Measurements from ENCODE around the gene OPTC. TPM values are rescaled to one million over a fixed set of nuclear protein-coding genes. Genes with fewer than 3 reads are reported as not detected.

Gene OPTC
- polyA plus RNA-seq, 2 of the 4 experiments (the other 2 are of a cell fraction), result not detected

DNA sequence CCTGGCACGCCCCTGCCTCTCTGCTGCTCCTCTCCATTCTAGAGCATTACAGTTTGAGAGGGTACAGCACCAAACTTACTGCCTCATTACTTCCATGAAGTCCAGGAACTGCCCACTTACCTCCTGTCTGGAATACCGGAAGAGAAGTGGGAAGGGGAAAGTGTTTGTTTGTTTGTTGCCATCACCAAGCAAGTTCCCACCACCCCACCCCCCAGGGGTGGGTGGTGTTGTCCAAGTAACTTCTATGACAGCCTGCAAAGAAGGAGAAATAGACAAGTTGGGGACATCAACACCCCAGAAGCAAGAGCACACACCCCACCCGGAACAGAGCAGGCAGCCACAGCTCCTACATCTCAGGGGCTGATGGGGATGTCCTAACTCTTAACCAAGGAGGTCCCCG, 18.0 kb downstream of the OPTC start:
- Histone ChIP-seq H3K4me2 (peak overlapping the region; percentile 73), H3K4me1 (peaks cover 52% of the 10 kb centered on the region)
- CTCF ChIA-PET, result interaction anchor here (10.9 kb wide), 1 partner anchor 191 kb away, joined by 343 read pairs; no protein-coding TSS in a partner anchor

DNA sequence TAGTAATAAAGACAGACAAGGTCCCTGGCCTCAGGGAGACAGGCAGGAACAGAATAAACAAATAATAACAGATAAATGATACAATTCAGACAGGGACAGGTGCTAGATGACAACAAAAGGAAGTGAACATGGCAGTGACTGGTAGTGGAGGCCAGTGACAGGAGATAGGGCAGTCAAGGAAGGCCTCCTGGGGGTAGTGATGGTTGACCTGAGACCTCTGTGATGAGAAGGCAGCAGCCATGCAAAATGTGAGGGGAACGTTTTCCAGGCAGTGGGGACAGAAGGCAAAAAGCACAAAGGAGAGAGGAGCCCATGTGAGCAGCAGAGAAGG, 18.5 kb downstream of the OPTC start:
- no peaks in the 10 kb centered on the region for H3K9me3 ChIP-seq
- ChIA-PET POLR2A (no interaction called here), CTCF (interaction anchor here (2.6 kb wide), 1 partner anchor 190 kb away, joined by 17 read pairs; no protein-coding TSS in a partner anchor)
- DNase-seq (ENCODE audit: low read depth in 1 of 2, low spot score in 1 of 2), result no peak
- FAIRE-seq, result no peak
- no peak overlapping the region for H3K4me3 ChIP-seq
- TF ChIP-seq ZSCAN20 (CRISPR knock-in tag; IDR thresholded peaks at IDR 0.05) (no peak), ZFP36 (IDR thresholded peaks at IDR 0.05; ENCODE audit: borderline replicate concordance, partially characterized antibody) (peak; percentile 32)
- peak in 1 of 2 experiments; percentile 43; a peak in 2 of 6 replicates for ATAC-seq
- WGBS (ENCODE audit: missing lambda C conversion rate), result 6% methylated on average over 1 of the region's 1 CpG
- H3K4me1 ChIP-seq, result peaks cover 48% of the 10 kb centered on the region
- peak overlapping the region; percentile 73 for H3K4me2 ChIP-seq
- peak overlapping the region; percentile 86 to 91 for H3K27ac ChIP-seq

More for the DNA sequence above, 18.0 kb downstream of the OPTC start:
- Histone ChIP-seq H3K9me3 (no peaks in the 10 kb centered on the region), H3K27ac (peak overlapping the region; percentile 86 to 91), H3K4me3 (no peak overlapping the region)
- FAIRE-seq (no peak), DNase-seq (ENCODE audit: low read depth in 1 of 2, low spot score in 1 of 2) (no peak), ATAC-seq (no peak)
- TF ChIP-seq CHD4 (IDR thresholded peaks at IDR 0.05; ENCODE audit: borderline replicate concordance), result no peak
- no peak for TF ChIP-seq BHLHE40 (IDR thresholded peaks at IDR 0.05; ENCODE audit: low read depth, low read length)
- TF ChIP-seq TP53 (CRISPR knock-in tag; IDR thresholded peaks at IDR 0.05), result no peak
- TF ChIP-seq MAFK (IDR thresholded peaks at IDR 0.05; ENCODE audit: partially characterized antibody), result no peak
- no peak for TF ChIP-seq ZSCAN20 (CRISPR knock-in tag; IDR thresholded peaks at IDR 0.05)
- TF ChIP-seq, protein P1, sequence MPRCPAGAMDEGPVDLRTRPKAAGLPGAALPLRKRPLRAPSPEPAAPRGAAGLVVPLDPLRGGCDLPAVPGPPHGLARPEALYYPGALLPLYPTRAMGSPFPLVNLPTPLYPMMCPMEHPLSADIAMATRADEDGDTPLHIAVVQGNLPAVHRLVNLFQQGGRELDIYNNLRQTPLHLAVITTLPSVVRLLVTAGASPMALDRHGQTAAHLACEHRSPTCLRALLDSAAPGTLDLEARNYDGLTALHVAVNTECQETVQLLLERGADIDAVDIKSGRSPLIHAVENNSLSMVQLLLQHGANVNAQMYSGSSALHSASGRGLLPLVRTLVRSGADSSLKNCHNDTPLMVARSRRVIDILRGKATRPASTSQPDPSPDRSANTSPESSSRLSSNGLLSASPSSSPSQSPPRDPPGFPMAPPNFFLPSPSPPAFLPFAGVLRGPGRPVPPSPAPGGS (IDR thresholded peaks at IDR 0.05), result no peak
- TF ChIP-seq, protein P2, sequence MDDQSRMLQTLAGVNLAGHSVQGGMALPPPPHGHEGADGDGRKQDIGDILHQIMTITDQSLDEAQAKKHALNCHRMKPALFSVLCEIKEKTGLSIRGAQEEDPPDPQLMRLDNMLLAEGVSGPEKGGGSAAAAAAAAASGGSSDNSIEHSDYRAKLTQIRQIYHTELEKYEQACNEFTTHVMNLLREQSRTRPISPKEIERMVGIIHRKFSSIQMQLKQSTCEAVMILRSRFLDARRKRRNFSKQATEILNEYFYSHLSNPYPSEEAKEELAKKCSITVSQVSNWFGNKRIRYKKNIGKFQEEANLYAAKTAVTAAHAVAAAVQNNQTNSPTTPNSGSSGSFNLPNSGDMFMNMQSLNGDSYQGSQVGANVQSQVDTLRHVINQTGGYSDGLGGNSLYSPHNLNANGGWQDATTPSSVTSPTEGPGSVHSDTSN (IDR thresholded peaks at IDR 0.05), result no peak
- TF ChIP-seq GATA3 (IDR thresholded peaks at IDR 0.05; ENCODE audit: borderline replicate concordance), result no peak
- TF ChIP-seq MYC (IDR thresholded peaks at IDR 0.05; ENCODE audit: borderline replicate concordance, low read length), result no peak
- no peak for TF ChIP-seq NFE2L2 (conservative IDR thresholded peaks at IDR 0.05; ENCODE audit: low read length)
- TF ChIP-seq, protein P3, sequence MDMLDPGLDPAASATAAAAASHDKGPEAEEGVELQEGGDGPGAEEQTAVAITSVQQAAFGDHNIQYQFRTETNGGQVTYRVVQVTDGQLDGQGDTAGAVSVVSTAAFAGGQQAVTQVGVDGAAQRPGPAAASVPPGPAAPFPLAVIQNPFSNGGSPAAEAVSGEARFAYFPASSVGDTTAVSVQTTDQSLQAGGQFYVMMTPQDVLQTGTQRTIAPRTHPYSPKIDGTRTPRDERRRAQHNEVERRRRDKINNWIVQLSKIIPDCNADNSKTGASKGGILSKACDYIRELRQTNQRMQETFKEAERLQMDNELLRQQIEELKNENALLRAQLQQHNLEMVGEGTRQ (IDR thresholded peaks at IDR 0.05), result no peak
- TF ChIP-seq, protein P4, sequence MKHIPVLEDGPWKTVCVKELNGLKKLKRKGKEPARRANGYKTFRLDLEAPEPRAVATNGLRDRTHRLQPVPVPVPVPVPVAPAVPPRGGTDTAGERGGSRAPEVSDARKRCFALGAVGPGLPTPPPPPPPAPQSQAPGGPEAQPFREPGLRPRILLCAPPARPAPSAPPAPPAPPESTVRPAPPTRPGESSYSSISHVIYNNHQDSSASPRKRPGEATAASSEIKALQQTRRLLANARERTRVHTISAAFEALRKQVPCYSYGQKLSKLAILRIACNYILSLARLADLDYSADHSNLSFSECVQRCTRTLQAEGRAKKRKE (CRISPR knock-in tag; IDR thresholded peaks at IDR 0.05; ENCODE audit: low read depth), result no peak
- TF ChIP-seq, protein P5, sequence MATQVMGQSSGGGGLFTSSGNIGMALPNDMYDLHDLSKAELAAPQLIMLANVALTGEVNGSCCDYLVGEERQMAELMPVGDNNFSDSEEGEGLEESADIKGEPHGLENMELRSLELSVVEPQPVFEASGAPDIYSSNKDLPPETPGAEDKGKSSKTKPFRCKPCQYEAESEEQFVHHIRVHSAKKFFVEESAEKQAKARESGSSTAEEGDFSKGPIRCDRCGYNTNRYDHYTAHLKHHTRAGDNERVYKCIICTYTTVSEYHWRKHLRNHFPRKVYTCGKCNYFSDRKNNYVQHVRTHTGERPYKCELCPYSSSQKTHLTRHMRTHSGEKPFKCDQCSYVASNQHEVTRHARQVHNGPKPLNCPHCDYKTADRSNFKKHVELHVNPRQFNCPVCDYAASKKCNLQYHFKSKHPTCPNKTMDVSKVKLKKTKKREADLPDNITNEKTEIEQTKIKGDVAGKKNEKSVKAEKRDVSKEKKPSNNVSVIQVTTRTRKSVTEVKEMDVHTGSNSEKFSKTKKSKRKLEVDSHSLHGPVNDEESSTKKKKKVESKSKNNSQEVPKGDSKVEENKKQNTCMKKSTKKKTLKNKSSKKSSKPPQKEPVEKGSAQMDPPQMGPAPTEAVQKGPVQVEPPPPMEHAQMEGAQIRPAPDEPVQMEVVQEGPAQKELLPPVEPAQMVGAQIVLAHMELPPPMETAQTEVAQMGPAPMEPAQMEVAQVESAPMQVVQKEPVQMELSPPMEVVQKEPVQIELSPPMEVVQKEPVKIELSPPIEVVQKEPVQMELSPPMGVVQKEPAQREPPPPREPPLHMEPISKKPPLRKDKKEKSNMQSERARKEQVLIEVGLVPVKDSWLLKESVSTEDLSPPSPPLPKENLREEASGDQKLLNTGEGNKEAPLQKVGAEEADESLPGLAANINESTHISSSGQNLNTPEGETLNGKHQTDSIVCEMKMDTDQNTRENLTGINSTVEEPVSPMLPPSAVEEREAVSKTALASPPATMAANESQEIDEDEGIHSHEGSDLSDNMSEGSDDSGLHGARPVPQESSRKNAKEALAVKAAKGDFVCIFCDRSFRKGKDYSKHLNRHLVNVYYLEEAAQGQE (IDR thresholded peaks at IDR 0.05), result no peak
- no peak for TF ChIP-seq HOXB5 (CRISPR knock-in tag; IDR thresholded peaks at IDR 0.05)
- TF ChIP-seq TFCP2L1 (CRISPR knock-in tag; IDR thresholded peaks at IDR 0.05), result no peak
- no peak for TF ChIP-seq KDM5A (IDR thresholded peaks at IDR 0.05)
- TF ChIP-seq, protein P6, sequence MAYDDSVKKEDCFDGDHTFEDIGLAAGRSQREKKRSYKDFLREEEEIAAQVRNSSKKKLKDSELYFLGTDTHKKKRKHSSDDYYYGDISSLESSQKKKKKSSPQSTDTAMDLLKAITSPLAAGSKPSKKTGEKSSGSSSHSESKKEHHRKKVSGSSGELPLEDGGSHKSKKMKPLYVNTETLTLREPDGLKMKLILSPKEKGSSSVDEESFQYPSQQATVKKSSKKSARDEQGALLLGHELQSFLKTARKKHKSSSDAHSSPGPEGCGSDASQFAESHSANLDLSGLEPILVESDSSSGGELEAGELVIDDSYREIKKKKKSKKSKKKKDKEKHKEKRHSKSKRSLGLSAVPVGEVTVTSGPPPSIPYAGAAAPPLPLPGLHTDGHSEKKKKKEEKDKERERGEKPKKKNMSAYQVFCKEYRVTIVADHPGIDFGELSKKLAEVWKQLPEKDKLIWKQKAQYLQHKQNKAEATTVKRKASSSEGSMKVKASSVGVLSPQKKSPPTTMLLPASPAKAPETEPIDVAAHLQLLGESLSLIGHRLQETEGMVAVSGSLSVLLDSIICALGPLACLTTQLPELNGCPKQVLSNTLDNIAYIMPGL (CRISPR knock-in tag; IDR thresholded peaks at IDR 0.05; ENCODE audit: borderline replicate concordance), result no peak
- no peak for TF ChIP-seq ESRRA (IDR thresholded peaks at IDR 0.05; ENCODE audit: borderline replicate concordance, low read length)
- POLR2A ChIA-PET, result no interaction called here
- WGBS (ENCODE audit: missing lambda C conversion rate), result 85% methylated on average over 4 of the region's 4 CpGs

Measured in A549 (cell line).